Activated CD4-positive, alpha-beta T cell treated with anti-CD3 and anti-CD28 coated beads for 1 hour (primary cell): ENCODE measurements around the gene PDE1A.

Source experiments
- DNase-seq: peaks from one replicate; pipeline ENCODE4 v3.0.0-alpha.2; 2020

Gene PDE1A

GRCh38 chr2:182426918-182427240 lies at the start of gene PDE1A:
Gene PDE1A, minus strand, starts transcription at chr2:182427036.
- DNase-seq: no peak

- no peak for DNase-seq
Observed at GRCh38 chr2:182473635-182474034, 46.8 kb upstream of the PDE1A start.

GRCh38 chr2:182463760-182464159 lies 36.9 kb upstream of the PDE1A start:
- no peak for DNase-seq

GRCh38 chr2:182456784-182457183 lies 29.9 kb upstream of the PDE1A start:
- no peak for DNase-seq

GRCh38 chr2:182452456-182452990 lies 25.7 kb upstream of the PDE1A start:
- DNase-seq: no peak

GRCh38 chr2:182448371-182448770 lies 21.5 kb upstream of the PDE1A start:
- DNase-seq: no peak

- DNase-seq: no peak
Observed at GRCh38 chr2:182447863-182448262, 21.0 kb upstream of the PDE1A start.

- no peak for DNase-seq
Observed at GRCh38 chr2:182447163-182447562, 20.3 kb upstream of the PDE1A start.

GRCh38 chr2:182446087-182446486 lies 19.3 kb upstream of the PDE1A start:
- no peak for DNase-seq

GRCh38 chr2:182445391-182445965 lies 18.6 kb upstream of the PDE1A start:
- no peak for DNase-seq

GRCh38 chr2:182444806-182445205 lies 18.0 kb upstream of the PDE1A start:
- no peak for DNase-seq

GRCh38 chr2:182444170-182444569 lies 17.3 kb upstream of the PDE1A start:
- no peak for DNase-seq

GRCh38 chr2:182436252-182436651 lies 9.4 kb upstream of the PDE1A start:
- no peak for DNase-seq

- DNase-seq: no peak
Observed at GRCh38 chr2:182435754-182436153, 8.9 kb upstream of the PDE1A start.

- DNase-seq: no peak
Observed at GRCh38 chr2:182432051-182432450, 5.2 kb upstream of the PDE1A start.

GRCh38 chr2:182428476-182428875 lies 1.6 kb upstream of the PDE1A start:
- no peak for DNase-seq

GRCh38 chr2:182426082-182426917 lies 536 bp downstream of the PDE1A start:
- DNase-seq: no peak

GRCh38 chr2:182422864-182423263 lies 4.0 kb downstream of the PDE1A start:
- DNase-seq: no peak

- DNase-seq: no peak
Observed at GRCh38 chr2:182420669-182421068, 6.2 kb downstream of the PDE1A start.

- DNase-seq: no peak
Observed at GRCh38 chr2:182416861-182417260, 10.0 kb downstream of the PDE1A start.

- no peak for DNase-seq
Observed at GRCh38 chr2:182416191-182416590, 10.6 kb downstream of the PDE1A start.

- no peak for DNase-seq
Observed at GRCh38 chr2:182415771-182416170, 11.1 kb downstream of the PDE1A start.

GRCh38 chr2:182412858-182413257 lies 14.0 kb downstream of the PDE1A start:
- DNase-seq: no peak

GRCh38 chr2:182410120-182410519 lies 16.7 kb downstream of the PDE1A start:
- DNase-seq: no peak

GRCh38 chr2:182406221-182406620 lies 20.6 kb downstream of the PDE1A start:
- DNase-seq: no peak
